Measurements from ENCODE around the gene TP63.

Gene TP63

DNA sequence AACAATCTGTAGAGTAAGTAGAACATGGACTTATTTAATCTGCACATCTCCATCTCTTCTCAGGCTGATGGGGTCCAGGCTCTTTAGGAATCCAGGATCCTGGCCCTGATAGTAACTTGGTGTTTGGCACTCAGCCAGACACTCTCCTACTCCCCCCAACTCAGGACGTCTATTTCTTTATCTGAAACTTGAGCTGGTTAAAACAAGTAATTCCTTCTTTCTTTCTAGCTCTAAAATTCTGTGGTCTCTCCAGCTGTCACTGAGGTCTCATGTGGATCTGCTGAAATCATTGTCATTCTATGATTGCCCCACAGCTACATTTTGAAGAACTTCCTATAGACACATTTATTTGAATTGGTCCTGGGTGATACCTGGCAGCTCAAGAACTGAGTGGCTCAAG, 59.0 kb downstream of the TP63 start:
- FAIRE-seq: no peak
- no peak for DNase-seq (ENCODE audit: insufficient read length, low spot score)
- TF ChIP-seq, protein P1, sequence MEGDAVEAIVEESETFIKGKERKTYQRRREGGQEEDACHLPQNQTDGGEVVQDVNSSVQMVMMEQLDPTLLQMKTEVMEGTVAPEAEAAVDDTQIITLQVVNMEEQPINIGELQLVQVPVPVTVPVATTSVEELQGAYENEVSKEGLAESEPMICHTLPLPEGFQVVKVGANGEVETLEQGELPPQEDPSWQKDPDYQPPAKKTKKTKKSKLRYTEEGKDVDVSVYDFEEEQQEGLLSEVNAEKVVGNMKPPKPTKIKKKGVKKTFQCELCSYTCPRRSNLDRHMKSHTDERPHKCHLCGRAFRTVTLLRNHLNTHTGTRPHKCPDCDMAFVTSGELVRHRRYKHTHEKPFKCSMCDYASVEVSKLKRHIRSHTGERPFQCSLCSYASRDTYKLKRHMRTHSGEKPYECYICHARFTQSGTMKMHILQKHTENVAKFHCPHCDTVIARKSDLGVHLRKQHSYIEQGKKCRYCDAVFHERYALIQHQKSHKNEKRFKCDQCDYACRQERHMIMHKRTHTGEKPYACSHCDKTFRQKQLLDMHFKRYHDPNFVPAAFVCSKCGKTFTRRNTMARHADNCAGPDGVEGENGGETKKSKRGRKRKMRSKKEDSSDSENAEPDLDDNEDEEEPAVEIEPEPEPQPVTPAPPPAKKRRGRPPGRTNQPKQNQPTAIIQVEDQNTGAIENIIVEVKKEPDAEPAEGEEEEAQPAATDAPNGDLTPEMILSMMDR (IDR thresholded peaks at IDR 0.05; ENCODE audit: insufficient read depth, missing control alignments): no peak

DNA sequence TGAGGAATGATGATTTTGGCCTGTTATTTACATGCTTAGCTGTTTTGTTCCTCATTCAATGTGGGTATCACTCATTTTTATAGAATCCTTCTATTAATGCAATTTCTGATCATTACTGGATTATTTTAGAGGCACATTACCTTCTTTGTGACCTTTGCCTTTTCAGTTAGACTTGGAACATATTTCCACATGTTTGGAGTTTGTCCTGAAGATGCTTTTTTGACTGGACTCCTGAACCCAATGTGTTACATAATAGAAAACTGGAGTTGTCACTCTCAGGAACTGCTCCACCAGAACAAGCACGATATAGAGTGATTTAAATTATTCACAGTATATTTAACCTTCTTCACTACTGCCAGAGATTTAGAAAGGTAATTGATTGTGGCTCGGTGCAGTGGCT, 59.5 kb downstream of the TP63 start:
- FAIRE-seq: no peak
- TF ChIP-seq, protein P1 (IDR thresholded peaks at IDR 0.05; ENCODE audit: insufficient read depth, missing control alignments): no peak
- DNase-seq (ENCODE audit: insufficient read length, low spot score): no peak

DNA sequence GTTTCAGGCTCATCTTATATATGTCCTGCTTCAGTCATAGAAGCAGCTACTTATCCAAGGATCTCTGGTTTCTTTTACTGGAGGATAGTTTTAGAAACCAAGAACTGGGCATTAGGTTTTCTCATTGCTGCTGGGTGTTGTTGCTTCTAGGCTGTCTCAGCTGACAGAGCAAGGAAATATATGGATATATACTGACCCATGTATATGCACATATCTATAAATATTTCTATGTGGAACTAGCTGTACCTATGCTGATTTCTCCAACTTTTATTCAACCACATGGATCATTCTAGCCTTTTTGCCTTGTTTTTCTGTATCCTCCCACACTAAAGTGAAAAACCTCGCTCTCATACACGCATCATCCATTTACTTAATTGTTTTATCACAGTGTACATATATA, 64.2 kb downstream of the TP63 start:
- TF ChIP-seq, protein P1 (IDR thresholded peaks at IDR 0.05; ENCODE audit: insufficient read depth, missing control alignments): no peak
- FAIRE-seq: no peak
- no peak for DNase-seq (ENCODE audit: insufficient read length, low spot score)

DNA sequence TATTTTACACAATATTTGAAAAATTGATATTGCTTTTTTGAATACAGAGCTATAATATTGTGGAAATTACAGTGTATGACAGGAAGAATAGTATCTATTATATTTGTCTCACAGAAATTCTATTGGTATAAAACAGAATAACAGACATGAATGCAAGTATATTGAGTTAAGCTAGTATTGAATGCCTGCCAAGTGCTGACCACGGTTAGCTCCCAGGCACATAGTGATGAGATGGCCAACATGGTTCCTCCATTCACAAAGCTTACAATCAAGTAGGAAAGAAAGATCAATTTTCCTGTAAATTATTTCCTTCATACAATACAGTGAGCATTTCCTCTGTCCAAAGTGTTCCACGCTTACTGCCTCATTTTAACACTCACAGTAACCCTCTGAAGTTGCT, 67.6 kb downstream of the TP63 start:
- no peak for FAIRE-seq
- TF ChIP-seq, protein P1 (IDR thresholded peaks at IDR 0.05; ENCODE audit: insufficient read depth, missing control alignments): no peak
- no peak for DNase-seq (ENCODE audit: insufficient read length, low spot score)

DNA sequence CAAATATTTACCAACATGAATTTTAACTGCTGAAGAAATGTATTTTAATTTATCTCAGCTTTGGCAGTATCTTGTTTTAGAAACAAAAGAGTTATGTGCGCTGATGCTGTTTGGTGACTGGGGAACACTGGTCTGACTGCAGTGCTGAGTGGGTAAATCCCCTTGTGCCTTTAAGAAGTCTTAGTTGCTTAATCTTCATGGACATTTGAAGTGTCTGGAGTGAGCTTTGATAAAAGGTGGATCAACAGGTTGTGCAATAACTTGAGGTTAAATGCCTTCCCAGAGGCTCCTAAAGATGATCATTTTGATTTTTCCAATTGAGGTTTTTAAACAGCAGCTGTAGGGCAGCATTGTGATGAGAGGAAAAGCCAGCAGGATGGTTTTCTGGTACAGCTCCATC, 68.7 kb downstream of the TP63 start:
- no peak for FAIRE-seq
- TF ChIP-seq, protein P1 (IDR thresholded peaks at IDR 0.05; ENCODE audit: insufficient read depth, missing control alignments): no peak

DNA sequence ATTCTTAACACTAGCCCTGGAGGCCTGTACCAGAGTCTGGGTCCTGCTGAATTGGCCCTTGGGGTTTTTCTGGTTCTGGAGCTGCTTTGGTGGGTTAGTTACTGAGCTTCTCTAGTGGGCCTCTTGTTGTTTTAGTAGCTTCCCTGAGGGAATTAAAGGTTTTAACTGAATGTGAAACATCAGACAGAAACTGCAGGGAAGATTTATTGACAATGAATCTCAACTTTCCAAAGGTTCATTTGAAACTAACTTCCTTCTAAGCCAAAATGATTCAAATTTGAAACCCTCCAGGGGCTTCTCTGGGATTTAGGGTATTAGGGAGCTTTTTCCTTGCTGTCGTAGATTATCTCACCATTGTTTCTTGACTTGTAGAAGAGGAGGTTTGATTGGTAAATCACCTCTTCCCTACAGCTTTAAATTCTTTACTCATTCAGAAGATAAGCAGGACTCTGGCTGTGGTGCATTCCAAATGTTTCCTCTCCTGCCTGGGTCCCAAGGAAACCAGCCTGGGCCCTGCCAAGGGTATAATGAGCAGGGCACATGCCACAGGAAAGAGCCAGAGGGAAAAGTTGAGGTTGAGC, 71.0 kb downstream of the TP63 start:
- FAIRE-seq: no peak
- TF ChIP-seq, protein P1 (IDR thresholded peaks at IDR 0.05; ENCODE audit: insufficient read depth, missing control alignments): no peak

More for the DNA sequence above, 68.7 kb downstream of the TP63 start:
- no peak for DNase-seq (ENCODE audit: insufficient read length, low spot score)

DNA sequence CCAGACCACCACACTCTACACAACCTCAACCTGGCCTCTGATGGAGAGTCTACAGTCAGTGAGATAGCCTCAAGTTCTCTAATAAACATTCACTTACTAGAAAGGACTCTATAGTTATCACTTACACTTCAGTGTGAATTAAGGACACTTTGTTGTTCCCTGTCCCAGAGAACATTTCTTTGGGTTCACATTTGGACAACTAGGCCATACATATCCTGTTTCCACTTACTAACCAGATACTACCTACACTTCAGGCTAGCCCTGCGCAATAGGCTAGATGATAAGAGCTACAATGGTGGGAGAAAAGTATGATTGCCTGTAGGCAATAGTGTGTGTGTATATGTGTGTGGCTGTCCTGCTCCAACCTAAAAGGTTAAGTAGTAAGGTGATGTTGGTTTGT, 72.7 kb downstream of the TP63 start:
- FAIRE-seq (no peak), DNase-seq (ENCODE audit: insufficient read length, low spot score) (no peak)
- TF ChIP-seq, protein P1 (IDR thresholded peaks at IDR 0.05; ENCODE audit: insufficient read depth, missing control alignments): no peak

More for the DNA sequence above, 71.0 kb downstream of the TP63 start:
- no peak for DNase-seq (ENCODE audit: insufficient read length, low spot score)
